ENCODE measurements around the gene KRTAP6-1.

DNA sequence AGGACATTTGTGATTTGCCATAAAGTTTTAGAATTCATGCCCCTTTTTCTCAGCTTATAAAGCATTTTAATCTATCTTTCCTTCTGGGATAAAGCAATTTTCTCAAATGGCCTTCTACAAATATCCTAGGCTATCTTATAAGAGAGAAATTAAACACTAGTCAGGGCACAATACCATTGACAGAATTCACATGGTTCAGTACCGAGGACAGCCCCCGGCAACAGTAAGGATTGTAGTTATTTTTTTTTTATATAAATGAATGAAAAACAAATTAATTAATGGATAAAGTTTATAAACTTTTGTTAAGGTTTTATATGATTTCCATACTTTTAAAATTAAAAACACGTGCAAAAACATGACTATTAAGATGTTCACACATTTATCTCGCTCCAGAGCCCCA lies 14.4 kb upstream of the KRTAP6-1 start:
- TF ChIP-seq, protein P1, sequence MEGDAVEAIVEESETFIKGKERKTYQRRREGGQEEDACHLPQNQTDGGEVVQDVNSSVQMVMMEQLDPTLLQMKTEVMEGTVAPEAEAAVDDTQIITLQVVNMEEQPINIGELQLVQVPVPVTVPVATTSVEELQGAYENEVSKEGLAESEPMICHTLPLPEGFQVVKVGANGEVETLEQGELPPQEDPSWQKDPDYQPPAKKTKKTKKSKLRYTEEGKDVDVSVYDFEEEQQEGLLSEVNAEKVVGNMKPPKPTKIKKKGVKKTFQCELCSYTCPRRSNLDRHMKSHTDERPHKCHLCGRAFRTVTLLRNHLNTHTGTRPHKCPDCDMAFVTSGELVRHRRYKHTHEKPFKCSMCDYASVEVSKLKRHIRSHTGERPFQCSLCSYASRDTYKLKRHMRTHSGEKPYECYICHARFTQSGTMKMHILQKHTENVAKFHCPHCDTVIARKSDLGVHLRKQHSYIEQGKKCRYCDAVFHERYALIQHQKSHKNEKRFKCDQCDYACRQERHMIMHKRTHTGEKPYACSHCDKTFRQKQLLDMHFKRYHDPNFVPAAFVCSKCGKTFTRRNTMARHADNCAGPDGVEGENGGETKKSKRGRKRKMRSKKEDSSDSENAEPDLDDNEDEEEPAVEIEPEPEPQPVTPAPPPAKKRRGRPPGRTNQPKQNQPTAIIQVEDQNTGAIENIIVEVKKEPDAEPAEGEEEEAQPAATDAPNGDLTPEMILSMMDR (IDR thresholded peaks at IDR 0.05; ENCODE audit: low read length), result no peak
- TF ChIP-seq EZH2 (IDR thresholded peaks at IDR 0.05; ENCODE audit: borderline replicate concordance, low read length), result no peak

All from OCI-LY1 (cell line).